ENCODE measurements around the gene NNAT.
"Not testable (repeated sequence)": the region's sequence is repeated elsewhere in the genome, so short reads cannot be mapped to it uniquely, and the experiment has no call there.

Gene NNAT

DNA sequence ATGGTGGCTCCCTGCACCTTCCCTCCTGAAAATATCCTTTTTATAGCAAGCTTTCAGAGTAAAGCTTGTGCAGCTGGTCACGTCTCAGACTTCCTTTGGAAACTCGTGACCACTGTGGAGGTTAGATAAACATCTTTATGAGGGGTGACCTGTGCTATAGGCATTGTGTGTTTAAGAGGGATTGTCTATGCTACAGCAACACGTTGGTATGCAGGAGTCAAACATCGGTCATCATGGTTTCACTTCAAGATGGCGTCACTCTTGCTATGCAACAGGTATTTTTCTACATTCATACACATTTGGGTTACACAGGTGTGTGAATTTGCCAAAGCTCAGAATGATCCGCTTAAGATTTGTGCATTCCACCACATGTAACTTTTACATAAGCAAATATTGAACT lies 21.2 kb downstream of the NNAT start:
- DNase-seq, result no peak

GRCh38 chr20:37543828-37544227 lies 22.8 kb downstream of the NNAT start:
- no peak for DNase-seq

DNA sequence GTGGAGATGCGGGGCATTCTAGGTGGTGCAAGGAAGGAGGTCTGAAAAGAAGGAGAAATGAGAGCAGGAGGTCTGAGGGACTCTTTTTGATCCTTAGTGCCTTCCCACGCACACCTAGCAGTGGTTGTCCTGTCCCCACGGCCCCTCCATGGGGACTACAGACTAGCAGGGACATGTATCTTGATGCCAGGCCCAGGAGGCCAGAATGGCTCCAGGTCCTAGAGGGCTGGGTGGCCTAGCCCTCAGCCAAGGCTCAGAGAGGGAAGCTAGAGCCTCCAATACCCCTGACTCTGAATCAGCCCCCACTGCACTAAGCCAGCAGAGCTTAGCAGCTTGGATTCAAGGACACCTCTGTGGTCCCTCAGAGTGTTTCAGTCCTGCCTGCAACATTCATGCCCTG lies 23.3 kb downstream of the NNAT start:
- no peak for DNase-seq

- no peak for DNase-seq
These were observed 24.5 kb downstream of the NNAT start for GRCh38 chr20:37545516-37545915.

DNA sequence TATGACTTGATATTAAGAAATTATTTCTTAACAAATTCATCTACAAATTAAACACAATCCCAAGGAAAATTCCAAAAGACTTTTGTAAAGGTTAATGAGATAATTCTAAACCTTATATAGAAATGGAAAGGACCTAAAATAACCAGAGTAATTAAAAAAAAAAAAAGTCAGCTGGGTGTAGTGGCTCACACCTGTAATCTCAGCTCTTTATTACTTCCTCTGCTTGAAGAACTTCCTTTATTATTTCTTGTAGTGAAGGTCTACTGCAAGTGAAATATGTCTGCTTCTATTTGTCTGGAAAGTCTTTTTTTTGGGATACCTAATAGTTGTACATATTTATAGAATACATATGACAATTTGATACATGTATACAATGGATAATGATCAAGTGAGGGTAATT lies 26.9 kb downstream of the NNAT start:
- DNase-seq, result no peak

DNA sequence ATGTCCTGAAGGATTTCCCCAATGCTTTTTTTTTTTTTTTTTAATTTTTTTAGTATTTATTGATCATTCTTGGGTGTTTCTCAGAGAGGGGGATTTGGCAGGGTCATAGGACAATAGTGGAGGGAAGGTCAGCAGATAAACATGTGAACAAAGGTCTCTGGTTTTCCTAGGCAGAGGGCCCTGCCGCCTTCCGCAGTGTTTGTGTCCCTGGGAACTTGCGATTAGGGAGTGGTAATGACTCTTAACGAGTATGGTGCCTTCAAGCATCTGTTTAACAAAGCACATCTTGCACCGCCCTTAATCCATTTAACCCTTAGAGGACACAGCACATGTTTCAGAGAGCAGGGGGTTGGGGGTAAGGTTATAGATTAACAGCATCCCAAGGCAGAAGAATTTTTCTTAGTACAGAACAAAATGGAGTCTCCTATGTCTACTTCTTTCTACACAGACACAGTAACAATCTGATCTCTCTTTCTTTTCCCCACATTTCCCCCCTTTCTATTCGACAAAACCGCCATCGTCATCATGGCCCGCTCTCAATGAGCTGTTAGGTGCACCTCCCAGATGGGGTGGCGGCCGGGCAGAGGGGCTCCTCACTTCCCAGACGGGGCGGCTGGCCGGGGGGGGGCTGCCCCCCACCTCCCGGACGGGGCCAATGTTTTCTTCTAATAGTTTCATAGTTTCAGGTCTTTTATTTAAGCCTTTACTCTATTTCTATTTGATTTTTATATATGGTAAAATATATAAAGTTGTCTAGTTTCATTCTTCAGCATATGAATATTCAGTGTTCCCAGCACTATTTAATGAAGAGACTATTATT lies 29.3 kb downstream of the NNAT start:
- DNase-seq, result not testable (repeated sequence)

DNA sequence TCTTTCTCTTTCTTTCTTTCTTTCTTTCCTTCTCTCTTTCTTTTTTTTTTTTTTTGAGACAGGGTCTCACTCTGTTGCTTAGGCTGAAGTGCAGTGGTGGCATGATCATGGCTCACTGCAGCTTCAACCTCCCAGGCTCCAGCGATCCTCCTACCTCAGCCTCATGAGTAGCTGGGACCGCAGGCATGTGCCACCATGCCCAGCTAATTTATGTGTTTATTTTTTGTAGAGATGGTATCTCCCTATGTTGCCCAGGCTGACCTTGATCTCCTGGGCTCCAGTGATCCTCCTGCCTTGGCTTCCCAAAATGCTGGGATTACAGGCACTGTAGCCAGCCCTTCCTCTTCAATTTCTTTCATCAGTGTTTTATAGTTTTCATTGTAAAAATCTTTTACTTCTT lies 30.6 kb downstream of the NNAT start:
- not testable (repeated sequence) for DNase-seq

GRCh38 chr20:37552415-37552814 lies 31.4 kb downstream of the NNAT start:
- DNase-seq, result no peak

GRCh38 chr20:37554721-37555298 lies 33.8 kb downstream of the NNAT start:
- not testable (repeated sequence) for DNase-seq

GRCh38 chr20:37556538-37556937 lies 35.5 kb downstream of the NNAT start:
- DNase-seq, result no peak

GRCh38 chr20:37558306-37558705 lies 37.3 kb downstream of the NNAT start:
- no peak for DNase-seq

GRCh38 chr20:37558779-37559178 lies 37.7 kb downstream of the NNAT start:
- no peak for DNase-seq

DNA sequence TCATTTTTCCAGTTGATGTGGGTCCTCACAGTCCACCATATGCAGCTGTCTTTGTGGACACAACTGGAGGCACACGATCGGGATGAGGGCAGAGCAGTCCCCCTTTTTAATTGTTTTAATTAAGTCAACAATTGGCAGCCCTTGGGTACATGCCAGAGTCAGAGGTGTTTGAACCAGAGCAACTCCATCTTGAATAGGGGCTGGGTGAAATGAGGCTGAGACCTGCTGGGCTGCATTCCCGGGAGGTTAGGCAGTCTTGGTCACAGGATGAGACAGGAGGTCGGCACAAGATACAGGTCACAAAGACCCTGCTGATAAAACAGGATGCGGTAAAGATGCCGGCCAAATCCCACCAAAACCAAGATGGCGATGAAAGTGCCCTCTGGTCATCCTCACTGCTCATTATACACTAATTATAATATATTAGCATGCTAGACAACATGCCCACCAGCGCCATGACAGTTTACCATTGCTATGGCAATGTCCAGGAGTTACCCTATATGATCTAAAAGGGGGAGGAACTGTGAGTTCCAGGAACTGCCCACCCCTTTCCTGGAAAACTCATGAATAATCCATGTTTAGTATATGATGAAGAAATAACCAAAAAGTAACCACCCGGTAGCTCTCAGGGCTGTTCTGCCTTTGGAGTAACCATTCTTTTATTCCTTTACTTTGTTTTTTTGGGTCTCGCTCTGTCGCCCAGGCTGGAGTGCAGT lies 38.4 kb downstream of the NNAT start:
- DNase-seq, result no peak

GRCh38 chr20:37560629-37561028 lies 39.6 kb downstream of the NNAT start:
- no peak for DNase-seq

DNA sequence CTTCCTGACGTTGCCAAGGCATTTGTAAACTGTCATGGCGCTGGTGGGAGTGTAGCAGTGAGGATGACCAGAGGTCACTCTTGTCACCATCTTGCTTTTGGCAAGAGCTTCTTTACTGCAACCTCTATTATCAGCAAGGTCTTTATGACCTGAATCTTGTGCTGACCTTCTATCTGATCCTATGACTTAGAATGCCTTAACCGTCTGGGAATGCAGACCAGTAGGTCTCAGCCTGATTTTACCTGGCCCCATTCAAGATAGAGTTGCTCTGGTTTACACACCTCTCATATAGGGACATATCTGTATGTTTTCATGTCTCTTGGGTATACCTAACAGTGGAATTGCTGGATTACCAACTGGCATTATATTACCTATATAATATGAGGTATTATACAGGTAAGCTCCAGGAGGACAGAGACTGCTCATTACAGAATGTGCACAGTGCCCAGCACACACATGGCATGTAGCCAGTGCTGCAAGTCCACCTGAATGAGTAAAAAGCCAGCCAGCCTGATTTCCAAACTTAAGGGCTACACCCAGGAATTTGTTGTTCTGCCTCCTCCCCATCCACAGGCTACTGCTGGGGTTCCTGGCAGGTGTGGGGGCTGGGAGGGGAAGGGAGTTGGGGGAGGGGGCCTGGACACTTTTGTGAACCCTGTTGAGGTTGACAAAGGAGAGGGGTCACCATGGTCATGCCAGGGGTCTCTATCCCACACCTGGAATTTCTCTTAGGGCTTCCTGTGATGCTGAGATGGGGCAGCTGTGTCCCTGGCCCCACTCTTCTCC lies 41.8 kb downstream of the NNAT start:
- no peak for DNase-seq

GRCh38 chr20:37564016-37564387 lies 43.0 kb downstream of the NNAT start:
- DNase-seq, result no peak

GRCh38 chr20:37564388-37565133 lies 43.5 kb downstream of the NNAT start:
- peak; percentile 48 for DNase-seq

DNA sequence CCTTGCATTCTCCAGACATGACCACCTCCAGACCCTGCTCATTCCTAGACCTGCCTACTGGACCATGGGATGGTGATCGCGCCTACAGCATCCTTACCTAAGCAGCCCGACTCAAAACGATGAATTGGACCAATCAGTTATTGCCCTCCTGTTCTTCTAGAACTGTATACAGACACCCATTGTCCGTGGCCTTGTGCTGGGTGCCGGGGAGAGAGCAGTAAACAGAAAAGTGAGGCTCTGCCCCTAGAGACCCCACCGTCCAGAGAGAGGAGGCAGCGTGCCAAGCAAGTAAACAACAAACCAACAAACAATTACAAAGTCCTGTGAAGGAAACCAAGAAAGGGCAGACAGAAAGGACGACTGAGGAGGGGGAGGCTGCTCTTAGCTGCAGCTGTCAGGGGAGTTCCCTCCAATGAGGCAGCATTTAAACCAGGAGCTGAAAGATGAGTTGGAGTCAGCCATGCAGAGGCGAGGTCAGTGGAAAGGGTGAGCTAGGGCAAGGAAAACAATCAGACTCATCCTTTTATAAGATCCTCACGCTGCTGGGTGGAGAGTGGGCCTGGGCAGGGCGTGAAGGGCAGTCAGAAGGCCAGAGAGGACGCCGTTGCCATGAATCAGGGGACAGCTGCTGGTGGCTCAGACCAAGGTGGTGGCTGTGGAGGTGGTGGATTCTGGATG lies 44.2 kb downstream of the NNAT start:
- no peak for DNase-seq

- no peak for DNase-seq
These were observed 45.7 kb downstream of the NNAT start for GRCh38 chr20:37566590-37567330.

- DNase-seq, result no peak
These were observed 46.2 kb downstream of the NNAT start for GRCh38 chr20:37567331-37567665.

Data from NCI-H748 treated with DMSO at 0.1 percent for 48 hours (cell line).